ENCODE results near the gene ASF1B.

Gene ASF1B

DNA sequence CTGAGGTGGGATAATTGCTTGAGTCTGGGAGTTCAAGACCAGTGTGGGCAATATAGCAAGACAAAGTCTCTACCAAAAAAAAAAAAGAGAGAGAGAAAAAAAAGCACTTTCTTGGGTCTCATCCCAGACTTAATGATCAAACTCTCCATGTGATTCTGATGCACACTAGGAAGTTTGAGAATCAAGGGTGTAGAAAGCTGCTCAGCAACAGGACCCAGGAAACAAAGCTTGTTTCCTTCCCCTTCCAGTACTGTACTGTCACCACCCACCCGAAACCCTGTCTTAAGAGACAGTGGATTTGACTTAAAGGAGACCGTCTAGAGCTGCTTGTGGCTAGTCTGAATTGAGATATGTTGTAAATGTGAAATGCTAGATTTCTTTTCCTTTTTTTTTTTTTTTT is 58.0 kb downstream of the ASF1B start:
- no peak for ATAC-seq
- Mint-ChIP-seq H3K27me3 (no peaks in the 10 kb centered on the region), H3K9me3 (no peaks in the 10 kb centered on the region), H3K36me3 (no peaks in the 10 kb centered on the region), H3K27ac (no peak overlapping the region), H3K4me3 (no peak overlapping the region), H3K4me1 (peaks cover 22% of the 10 kb centered on the region)

DNA sequence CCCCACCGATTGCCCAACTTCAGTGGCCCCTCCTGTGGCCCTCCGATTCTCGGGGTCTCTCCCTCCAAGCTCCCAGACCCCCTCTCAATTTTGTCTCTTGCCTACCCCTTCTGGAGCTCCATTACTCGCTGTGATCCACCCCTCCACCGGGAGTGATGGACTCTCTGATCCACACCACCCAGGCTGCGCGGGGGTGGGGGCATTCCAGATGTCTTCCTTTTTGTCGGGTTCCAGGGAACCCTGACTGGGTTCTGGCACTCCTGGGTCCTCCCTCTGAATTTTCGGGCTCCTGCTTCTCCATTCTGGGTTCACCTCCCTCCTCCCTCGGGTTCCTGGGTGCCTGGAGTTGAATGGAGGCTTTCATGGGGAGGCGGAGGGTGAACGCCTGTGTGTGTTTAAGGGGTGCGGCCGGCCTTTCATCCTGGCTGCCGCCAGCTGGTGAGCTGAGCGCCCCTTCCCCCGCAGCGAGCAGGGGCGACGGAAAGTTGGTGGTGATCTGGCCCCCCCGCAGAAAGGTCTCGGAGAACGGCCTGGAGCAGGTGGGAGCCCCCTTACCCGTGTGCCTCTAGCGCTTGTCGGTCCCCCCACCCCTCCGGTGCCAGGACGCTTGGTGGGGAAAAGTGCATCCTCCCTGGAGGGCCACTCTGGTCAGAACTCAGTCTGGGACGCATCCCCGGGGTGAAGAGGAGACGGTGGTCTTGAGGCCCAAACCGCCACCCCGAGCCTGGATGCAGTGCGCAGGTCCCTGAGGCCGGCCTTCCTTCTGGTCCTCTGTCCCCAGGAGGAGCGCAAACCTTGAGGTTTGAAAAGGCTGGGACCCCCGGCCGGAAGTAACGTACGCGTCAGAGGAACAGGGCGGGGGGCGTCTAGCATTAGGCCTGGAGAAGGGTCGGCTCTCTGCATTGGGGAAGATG is 62.2 kb downstream of the ASF1B start:
- Mint-ChIP-seq H3K27me3 (no peaks in the 10 kb centered on the region), H3K4me3 (peak overlapping the region; percentile 84), H3K27ac (peak overlapping the region; percentile 73), H3K4me1 (peaks cover 24% of the 10 kb centered on the region), H3K36me3 (no peaks in the 10 kb centered on the region), H3K9me3 (no peaks in the 10 kb centered on the region)
- ATAC-seq: peak; percentile 1

DNA sequence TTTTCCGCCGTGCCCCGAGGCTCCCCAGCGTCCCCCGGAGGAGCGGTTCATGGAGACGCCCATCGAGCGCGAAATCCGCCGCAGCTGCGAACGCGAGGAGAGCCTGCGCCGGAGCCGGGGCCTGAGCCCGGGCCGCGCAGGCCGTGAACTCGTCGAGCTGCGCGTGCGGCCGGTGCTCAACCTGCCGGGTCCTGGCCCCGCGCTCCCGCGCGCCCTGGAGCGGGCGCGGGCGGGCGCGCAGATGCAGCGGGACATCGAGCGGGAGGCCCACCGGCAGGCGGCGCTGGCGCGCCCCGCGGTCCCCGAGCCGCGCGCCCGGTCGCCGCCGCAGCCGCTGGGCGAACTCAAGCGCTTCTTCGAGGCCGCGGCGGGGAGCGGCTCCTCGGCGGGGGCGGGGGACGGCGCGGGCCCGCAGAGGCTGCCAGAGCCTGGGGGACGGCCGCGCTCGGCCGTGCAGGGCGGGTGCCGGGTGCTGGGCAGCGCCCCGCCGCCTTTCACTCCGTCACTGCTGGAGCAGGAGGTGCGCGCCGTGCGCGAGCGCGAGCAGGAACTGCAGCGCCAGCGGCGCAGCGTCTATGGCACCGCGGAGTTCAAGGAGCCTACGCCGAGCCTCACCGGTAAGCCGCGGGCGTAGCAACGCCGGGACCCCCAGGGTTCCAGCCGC is 63.0 kb downstream of the ASF1B start:
- ATAC-seq: peak; percentile 87
- H3K27ac Mint-ChIP-seq: peak overlapping the region; percentile 73

DNA sequence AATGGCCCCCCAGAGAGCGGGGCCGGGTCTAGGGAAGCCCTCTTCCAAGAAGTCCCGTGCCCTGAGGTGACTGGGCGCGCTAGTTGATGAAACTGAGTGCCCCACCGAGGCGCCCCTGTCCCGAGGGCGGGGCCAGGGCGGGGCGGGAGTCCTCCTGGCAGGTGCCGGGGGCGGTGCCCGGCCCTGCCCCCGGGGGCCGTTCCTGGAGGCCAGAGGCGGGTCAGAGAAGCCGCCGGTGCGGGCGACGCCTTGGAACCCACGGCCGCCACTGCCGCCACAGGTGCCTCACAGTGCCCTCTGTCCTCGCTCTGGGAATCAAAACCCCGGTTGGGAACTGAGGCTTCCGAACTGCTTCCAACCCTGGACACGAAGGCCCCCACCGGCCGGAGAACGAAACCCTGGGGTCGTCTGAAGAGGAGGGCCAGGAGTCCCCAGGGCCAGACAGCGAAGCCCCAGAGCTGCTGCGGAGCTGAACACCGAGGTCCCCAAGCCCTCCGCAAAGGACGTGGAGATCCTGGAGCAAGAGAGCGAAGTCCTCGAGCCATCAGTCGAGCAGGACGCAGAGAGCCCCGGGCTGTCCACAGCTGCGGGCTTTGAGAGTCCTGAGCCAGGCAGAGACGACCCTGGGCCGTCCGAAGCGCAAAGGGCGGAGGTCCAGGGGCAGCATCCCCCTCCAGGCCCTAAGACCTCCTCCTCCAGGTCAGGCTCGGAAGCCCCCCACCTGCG is 63.7 kb downstream of the ASF1B start, which contains the start of gene MISP3:
MISP3 (plus strand) TSS at position 252 of the 726 bp plus-strand sequence. CDS start 524 bp downstream, outside the sequence.
- H3K4me3 Mint-ChIP-seq: peak within 1 kb of the TSS; percentile 84
- ATAC-seq: peak; percentile 40
- peak within 1 kb of the TSS; percentile 73 for H3K27ac Mint-ChIP-seq
- no peaks in the 10 kb centered on the region for H3K27me3 Mint-ChIP-seq
- H3K36me3 Mint-ChIP-seq: no peaks in the 10 kb centered on the region
- peaks cover 24% of the 10 kb centered on the region for H3K4me1 Mint-ChIP-seq
- H3K9me3 Mint-ChIP-seq: no peaks in the 10 kb centered on the region

More for the DNA sequence above, 63.0 kb downstream of the ASF1B start:
- H3K4me1 Mint-ChIP-seq: peaks cover 24% of the 10 kb centered on the region
- no peaks in the 10 kb centered on the region for H3K36me3 Mint-ChIP-seq
- no peaks in the 10 kb centered on the region for H3K27me3 Mint-ChIP-seq
- H3K9me3 Mint-ChIP-seq: no peaks in the 10 kb centered on the region
- H3K4me3 Mint-ChIP-seq: peak overlapping the region; percentile 84

DNA sequence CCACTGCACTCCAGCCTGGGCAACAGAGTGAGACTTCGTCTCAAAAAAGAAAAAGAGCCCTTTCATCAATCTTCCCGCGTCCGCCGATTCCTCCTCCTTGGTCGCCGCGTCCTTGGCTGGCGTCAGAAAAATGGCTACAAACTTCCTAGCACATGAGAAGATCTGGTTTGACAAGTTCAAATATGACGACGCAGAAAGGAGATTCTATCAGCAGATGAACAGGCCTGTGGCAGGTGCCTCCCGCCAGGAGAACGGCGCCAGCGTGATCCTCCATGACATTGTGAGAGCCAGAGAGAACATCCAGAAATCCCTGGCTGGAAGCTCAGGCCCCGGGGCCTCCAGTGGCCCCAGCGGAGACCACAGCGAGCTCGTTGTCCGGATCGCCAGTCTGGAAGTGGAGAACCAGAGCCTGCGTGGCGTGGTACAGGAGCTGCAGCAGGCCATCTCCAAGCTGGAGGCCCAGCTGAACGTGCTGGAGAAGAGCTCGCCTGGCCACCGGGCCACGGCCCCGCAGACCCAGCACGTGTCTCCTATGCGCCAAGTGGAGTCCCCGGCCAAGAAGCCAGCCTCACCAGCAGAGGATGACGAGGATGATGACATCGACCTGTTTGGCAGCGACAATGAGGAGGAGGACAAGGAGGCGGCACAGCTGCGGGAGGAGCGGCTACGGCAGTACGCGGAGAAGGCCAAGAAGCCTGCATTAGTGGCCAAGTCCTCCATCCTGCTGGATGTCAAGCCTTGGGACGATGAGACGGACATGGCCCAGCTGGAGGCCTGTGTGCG is 65.9 kb downstream of the ASF1B start:
- Mint-ChIP-seq H3K9me3 (no peaks in the 10 kb centered on the region), H3K4me3 (no peak overlapping the region), H3K4me1 (peaks cover 33% of the 10 kb centered on the region), H3K36me3 (no peaks in the 10 kb centered on the region), H3K27ac (no peak overlapping the region), H3K27me3 (peaks cover 13% of the 10 kb centered on the region)
- no peak for ATAC-seq
